ENCODE results near the gene MTMR12.

Gene MTMR12

GRCh38 chr5:32190095-32190494 lies 122.6 kb downstream of the MTMR12 start:
- DNase-seq (ENCODE audit: low read depth) = no peak

GRCh38 chr5:32187675-32188074 lies 125.1 kb downstream of the MTMR12 start:
- DNase-seq (ENCODE audit: low read depth) = no peak

DNA sequence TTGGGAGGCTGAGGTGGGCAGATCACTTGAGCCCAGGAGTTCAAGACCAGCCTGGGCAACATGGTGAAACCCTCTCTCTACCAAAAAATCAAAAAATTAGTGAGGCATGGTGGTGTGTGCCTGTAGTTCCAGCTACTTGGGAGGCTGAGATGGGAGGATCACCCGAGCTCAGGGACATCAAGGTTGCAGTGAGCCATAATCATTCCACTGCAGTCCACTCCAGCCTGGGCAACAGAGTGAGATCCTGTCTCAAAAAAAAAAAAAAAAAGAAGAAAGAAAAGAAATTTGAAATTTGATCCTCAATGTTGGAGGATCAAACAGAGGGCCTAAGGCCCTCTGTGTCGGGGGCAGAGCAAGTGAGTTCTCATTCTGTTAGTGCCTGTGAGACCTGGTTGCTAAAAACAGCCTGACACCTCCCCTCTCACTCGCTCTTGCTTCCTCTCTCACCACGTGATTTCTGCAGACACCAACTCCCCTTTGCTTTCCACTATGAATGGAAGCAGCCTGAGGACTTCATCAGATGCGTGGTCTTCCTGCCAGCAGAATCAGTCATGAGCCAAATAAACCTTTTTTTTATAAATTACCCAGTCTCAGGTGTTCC lies 130.2 kb downstream of the MTMR12 start:
- no peak for DNase-seq (ENCODE audit: low read depth)

All from stimulated activated CD8-positive, alpha-beta memory T cell treated with anti-CD3 and anti-CD28 coated beads, Interleukin-12 subunit alpha, Interleukin-12 subunit beta, amount 100 ng/mL, for 4 hours (primary cell).